ENCODE results near the gene SKI. TPM values are rescaled to one million over a fixed set of nuclear protein-coding genes. Genes with fewer than 3 reads are reported as not detected.

The SKI gene
- total and polyA plus RNA-seq, 2 of the 8 experiments (the other 6 are each of a cell fraction or from before 2014, with no cell fraction given), result 8.3 to 87.6 TPM

- TF ChIP-seq, protein P1, sequence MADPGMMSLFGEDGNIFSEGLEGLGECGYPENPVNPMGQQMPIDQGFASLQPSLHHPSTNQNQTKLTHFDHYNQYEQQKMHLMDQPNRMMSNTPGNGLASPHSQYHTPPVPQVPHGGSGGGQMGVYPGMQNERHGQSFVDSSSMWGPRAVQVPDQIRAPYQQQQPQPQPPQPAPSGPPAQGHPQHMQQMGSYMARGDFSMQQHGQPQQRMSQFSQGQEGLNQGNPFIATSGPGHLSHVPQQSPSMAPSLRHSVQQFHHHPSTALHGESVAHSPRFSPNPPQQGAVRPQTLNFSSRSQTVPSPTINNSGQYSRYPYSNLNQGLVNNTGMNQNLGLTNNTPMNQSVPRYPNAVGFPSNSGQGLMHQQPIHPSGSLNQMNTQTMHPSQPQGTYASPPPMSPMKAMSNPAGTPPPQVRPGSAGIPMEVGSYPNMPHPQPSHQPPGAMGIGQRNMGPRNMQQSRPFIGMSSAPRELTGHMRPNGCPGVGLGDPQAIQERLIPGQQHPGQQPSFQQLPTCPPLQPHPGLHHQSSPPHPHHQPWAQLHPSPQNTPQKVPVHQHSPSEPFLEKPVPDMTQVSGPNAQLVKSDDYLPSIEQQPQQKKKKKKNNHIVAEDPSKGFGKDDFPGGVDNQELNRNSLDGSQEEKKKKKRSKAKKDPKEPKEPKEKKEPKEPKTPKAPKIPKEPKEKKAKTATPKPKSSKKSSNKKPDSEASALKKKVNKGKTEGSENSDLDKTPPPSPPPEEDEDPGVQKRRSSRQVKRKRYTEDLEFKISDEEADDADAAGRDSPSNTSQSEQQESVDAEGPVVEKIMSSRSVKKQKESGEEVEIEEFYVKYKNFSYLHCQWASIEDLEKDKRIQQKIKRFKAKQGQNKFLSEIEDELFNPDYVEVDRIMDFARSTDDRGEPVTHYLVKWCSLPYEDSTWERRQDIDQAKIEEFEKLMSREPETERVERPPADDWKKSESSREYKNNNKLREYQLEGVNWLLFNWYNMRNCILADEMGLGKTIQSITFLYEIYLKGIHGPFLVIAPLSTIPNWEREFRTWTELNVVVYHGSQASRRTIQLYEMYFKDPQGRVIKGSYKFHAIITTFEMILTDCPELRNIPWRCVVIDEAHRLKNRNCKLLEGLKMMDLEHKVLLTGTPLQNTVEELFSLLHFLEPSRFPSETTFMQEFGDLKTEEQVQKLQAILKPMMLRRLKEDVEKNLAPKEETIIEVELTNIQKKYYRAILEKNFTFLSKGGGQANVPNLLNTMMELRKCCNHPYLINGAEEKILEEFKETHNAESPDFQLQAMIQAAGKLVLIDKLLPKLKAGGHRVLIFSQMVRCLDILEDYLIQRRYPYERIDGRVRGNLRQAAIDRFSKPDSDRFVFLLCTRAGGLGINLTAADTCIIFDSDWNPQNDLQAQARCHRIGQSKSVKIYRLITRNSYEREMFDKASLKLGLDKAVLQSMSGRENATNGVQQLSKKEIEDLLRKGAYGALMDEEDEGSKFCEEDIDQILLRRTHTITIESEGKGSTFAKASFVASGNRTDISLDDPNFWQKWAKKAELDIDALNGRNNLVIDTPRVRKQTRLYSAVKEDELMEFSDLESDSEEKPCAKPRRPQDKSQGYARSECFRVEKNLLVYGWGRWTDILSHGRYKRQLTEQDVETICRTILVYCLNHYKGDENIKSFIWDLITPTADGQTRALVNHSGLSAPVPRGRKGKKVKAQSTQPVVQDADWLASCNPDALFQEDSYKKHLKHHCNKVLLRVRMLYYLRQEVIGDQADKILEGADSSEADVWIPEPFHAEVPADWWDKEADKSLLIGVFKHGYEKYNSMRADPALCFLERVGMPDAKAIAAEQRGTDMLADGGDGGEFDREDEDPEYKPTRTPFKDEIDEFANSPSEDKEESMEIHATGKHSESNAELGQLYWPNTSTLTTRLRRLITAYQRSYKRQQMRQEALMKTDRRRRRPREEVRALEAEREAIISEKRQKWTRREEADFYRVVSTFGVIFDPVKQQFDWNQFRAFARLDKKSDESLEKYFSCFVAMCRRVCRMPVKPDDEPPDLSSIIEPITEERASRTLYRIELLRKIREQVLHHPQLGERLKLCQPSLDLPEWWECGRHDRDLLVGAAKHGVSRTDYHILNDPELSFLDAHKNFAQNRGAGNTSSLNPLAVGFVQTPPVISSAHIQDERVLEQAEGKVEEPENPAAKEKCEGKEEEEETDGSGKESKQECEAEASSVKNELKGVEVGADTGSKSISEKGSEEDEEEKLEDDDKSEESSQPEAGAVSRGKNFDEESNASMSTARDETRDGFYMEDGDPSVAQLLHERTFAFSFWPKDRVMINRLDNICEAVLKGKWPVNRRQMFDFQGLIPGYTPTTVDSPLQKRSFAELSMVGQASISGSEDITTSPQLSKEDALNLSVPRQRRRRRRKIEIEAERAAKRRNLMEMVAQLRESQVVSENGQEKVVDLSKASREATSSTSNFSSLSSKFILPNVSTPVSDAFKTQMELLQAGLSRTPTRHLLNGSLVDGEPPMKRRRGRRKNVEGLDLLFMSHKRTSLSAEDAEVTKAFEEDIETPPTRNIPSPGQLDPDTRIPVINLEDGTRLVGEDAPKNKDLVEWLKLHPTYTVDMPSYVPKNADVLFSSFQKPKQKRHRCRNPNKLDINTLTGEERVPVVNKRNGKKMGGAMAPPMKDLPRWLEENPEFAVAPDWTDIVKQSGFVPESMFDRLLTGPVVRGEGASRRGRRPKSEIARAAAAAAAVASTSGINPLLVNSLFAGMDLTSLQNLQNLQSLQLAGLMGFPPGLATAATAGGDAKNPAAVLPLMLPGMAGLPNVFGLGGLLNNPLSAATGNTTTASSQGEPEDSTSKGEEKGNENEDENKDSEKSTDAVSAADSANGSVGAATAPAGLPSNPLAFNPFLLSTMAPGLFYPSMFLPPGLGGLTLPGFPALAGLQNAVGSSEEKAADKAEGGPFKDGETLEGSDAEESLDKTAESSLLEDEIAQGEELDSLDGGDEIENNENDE (IDR thresholded peaks at IDR 0.05; ENCODE audit: insufficient replicate concordance, low read length), result no peak
- TF ChIP-seq, protein P2, sequence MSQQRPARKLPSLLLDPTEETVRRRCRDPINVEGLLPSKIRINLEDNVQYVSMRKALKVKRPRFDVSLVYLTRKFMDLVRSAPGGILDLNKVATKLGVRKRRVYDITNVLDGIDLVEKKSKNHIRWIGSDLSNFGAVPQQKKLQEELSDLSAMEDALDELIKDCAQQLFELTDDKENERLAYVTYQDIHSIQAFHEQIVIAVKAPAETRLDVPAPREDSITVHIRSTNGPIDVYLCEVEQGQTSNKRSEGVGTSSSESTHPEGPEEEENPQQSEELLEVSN (IDR thresholded peaks at IDR 0.05), result peak; percentile 42
- TF ChIP-seq EZH2 (IDR thresholded peaks at IDR 0.05; ENCODE audit: low read depth, low read length, severe bottlenecking), result no peak
- TF ChIP-seq ASH2L (IDR thresholded peaks at IDR 0.05; ENCODE audit: low read length), result peak; percentile 17
- TF ChIP-seq, protein P3, sequence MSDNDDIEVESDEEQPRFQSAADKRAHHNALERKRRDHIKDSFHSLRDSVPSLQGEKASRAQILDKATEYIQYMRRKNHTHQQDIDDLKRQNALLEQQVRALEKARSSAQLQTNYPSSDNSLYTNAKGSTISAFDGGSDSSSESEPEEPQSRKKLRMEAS (IDR thresholded peaks at IDR 0.05), result peak; percentile 72
- 0 out of 2 replicates have a peak, but pooled peaks have one; percentile 20 for TF ChIP-seq CREB1 (IDR thresholded peaks at IDR 0.05)
- TF ChIP-seq KDM4A (IDR thresholded peaks at IDR 0.05; ENCODE audit: low read depth, low read length, severe bottlenecking), result no peak
- peak; percentile 53; the same call in 1 of the 2 replicates for TF ChIP-seq TAF1 (IDR thresholded peaks at IDR 0.05; ENCODE audit: low read depth, low read length)
- TF ChIP-seq SP2 (IDR thresholded peaks at IDR 0.05; ENCODE audit: low read length), result no peak
These were observed 1.1 kb downstream of the SKI start (continued) for GRCh38 chr1:2229037-2229864.

All from H1 (cell line).